Central memory CD8-positive, alpha-beta T cell (primary cell): ENCODE data around the gene RSKR.
A peak's percentile ranks its signal among the peaks of the same experiment; 100 is the strongest.

Experiments
- ATAC-seq: fragments of 150-1000 bp; cut with Tn5 transposase; replicated peaks from 2 replicates; pipeline ENCODE4 v1.10.0; 2022; ENCODE audit warnings: mild to moderate bottlenecking, moderate FRiP score, moderate number of reproducible peaks; ENCODE audit not compliant: poor library complexity, severe bottlenecking; ENCODE audit errors: extremely low read depth
- DNase-seq, 2 donors: peaks; one replicate each; pipeline ENCODE4 v3.0.0; 2021; ENCODE audit warnings: low spot score in 2 of 2
- H3K27ac Mint-ChIP-seq: one replicate; pipeline ENCODE4 v1.8.0; 2022; ENCODE audit warnings: low read depth, mild to moderate bottlenecking, moderate library complexity, mixed read lengths
- H3K27me3 Mint-ChIP-seq: one replicate; pipeline ENCODE4 v1.8.0; 2022; ENCODE audit warnings: mixed read lengths
- H3K36me3 Mint-ChIP-seq: one replicate; pipeline ENCODE4 v1.8.0; 2022; ENCODE audit warnings: mild to moderate bottlenecking, moderate library complexity, mixed read lengths; ENCODE audit not compliant: insufficient read depth
- H3K4me1 Mint-ChIP-seq: one replicate; pipeline ENCODE4 v1.8.0; 2022; ENCODE audit warnings: mixed read lengths
- H3K4me3 Mint-ChIP-seq: one replicate; pipeline ENCODE4 v1.8.0; 2022; ENCODE audit warnings: mild to moderate bottlenecking, moderate library complexity, mixed read lengths
- H3K9me3 Mint-ChIP-seq: one replicate; pipeline ENCODE4 v1.8.0; 2022; ENCODE audit warnings: mixed read lengths

The RSKR gene

GRCh38 chr17:28573521-28573920 lies 40.5 kb downstream of the RSKR start:
- no peak for DNase-seq
- H3K27me3 Mint-ChIP-seq: no peaks in the 10 kb centered on the region
- ATAC-seq: no peak
- peaks cover 47% of the 10 kb centered on the region for H3K4me1 Mint-ChIP-seq
- H3K9me3 Mint-ChIP-seq: no peaks in the 10 kb centered on the region
- peaks cover 19% of the 10 kb centered on the region for H3K36me3 Mint-ChIP-seq
- H3K27ac Mint-ChIP-seq: no peak overlapping the region
- no peak overlapping the region for H3K4me3 Mint-ChIP-seq

DNA sequence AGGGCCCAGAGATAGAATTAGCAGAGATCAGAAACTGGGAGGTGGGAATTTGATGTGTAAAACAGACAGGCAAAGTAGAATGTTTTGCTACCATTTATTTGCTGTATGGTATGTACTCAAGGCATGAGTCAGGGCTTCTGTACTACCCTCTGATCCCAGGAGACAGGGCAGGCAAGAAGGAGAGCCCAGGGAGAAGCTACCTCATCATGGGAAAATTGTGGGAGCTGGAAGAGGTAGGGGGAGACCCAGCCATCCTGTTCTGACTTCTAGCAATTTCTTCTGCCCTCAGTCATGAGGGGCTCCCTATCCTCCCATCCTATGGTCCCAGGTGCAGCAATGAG lies 41.0 kb downstream of the RSKR start:
- Mint-ChIP-seq H3K27ac (no peak overlapping the region), H3K36me3 (peaks cover 19% of the 10 kb centered on the region), H3K9me3 (no peaks in the 10 kb centered on the region), H3K4me3 (no peak overlapping the region), H3K27me3 (no peaks in the 10 kb centered on the region), H3K4me1 (peaks cover 52% of the 10 kb centered on the region)
- ATAC-seq (no peak), DNase-seq (no peak)

GRCh38 chr17:28572259-28573039 lies 41.5 kb downstream of the RSKR start:
- Mint-ChIP-seq H3K9me3 (no peaks in the 10 kb centered on the region), H3K36me3 (peaks cover 19% of the 10 kb centered on the region), H3K4me1 (peaks cover 58% of the 10 kb centered on the region), H3K4me3 (peak overlapping the region; percentile 97), H3K27ac (peak overlapping the region; percentile 89), H3K27me3 (no peaks in the 10 kb centered on the region)
- ATAC-seq (no peak), DNase-seq (no peak)

- peaks cover 19% of the 10 kb centered on the region for H3K36me3 Mint-ChIP-seq
- peak within 1 kb of the TSS; percentile 89 for H3K27ac Mint-ChIP-seq
- ATAC-seq (peak; percentile 98), DNase-seq (peak; percentile 69 to 72)
- no peaks in the 10 kb centered on the region for H3K9me3 Mint-ChIP-seq
- H3K4me1 Mint-ChIP-seq: peaks cover 57% of the 10 kb centered on the region
- peak within 1 kb of the TSS; percentile 97 for H3K4me3 Mint-ChIP-seq
- no peaks in the 10 kb centered on the region for H3K27me3 Mint-ChIP-seq
Measured at GRCh38 chr17:28571361-28572122, 42.4 kb downstream of the RSKR start, which contains the start of gene PIGS. PIGS (minus strand) TSS chr17:28571524; CDS start chr17:28571496, 28 bp downstream.

DNA sequence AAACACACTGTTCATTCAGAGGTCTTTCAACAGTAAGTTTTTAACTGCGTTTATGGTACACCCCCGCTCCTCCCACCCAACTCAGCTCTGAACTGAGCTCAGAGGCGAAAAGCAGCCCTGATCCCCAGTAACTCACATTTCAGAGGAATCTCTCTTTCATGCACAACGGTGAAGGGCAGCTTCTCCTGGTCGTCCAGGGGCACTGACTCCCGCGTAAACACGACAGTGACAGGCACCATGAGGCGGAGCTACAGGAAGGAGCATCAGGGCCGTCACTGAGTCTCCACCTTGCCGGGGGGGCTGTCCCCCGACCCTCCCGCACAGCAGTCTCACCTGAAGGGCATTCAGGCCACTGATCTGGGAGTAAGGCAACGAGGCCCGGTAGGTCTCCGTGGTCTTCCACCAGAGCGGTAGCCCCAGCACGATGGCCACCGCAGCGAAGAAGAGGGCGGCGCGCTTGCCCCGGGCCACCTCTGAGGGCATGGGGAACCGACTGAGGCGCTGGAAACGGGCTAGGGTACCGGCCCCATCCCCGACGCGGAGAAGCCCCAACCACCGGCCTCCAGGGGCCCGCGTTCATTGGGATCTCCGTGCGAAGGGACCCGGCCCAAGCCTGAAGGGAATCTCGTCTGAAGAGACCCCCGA lies 43.1 kb downstream of the RSKR start:
- no peak for DNase-seq
- H3K4me3 Mint-ChIP-seq: peak overlapping the region; percentile 97
- no peaks in the 10 kb centered on the region for H3K9me3 Mint-ChIP-seq
- no peaks in the 10 kb centered on the region for H3K27me3 Mint-ChIP-seq
- ATAC-seq: peak; percentile 45
- peaks cover 19% of the 10 kb centered on the region for H3K36me3 Mint-ChIP-seq
- peak overlapping the region; percentile 89 for H3K27ac Mint-ChIP-seq
- peaks cover 50% of the 10 kb centered on the region for H3K4me1 Mint-ChIP-seq

DNA sequence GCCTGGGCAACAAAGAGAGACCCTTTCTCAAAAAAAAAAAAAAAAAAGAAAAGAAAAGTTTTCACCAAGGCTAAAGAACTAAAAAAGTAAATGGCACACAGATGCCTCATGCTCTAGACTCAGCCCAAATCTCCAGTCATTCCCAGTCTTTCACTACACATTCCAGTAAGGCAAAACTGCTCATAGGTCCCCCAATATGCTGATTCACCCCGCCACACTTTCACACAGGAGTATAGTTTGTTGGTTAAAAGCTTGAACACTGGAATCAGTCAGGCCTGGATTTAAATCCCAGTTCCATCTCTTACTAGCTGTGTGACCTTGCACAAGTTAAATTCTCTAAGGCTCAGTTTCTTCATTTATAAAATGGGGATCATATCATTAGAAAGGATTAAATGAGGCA lies 44.5 kb downstream of the RSKR start:
- peaks cover 24% of the 10 kb centered on the region for H3K36me3 Mint-ChIP-seq
- DNase-seq (no peak), ATAC-seq (no peak)
- peaks cover 55% of the 10 kb centered on the region for H3K4me1 Mint-ChIP-seq
- peak overlapping the region; percentile 97 for H3K4me3 Mint-ChIP-seq
- peak overlapping the region; percentile 89 for H3K27ac Mint-ChIP-seq
- H3K9me3 Mint-ChIP-seq: no peaks in the 10 kb centered on the region
- no peaks in the 10 kb centered on the region for H3K27me3 Mint-ChIP-seq

DNA sequence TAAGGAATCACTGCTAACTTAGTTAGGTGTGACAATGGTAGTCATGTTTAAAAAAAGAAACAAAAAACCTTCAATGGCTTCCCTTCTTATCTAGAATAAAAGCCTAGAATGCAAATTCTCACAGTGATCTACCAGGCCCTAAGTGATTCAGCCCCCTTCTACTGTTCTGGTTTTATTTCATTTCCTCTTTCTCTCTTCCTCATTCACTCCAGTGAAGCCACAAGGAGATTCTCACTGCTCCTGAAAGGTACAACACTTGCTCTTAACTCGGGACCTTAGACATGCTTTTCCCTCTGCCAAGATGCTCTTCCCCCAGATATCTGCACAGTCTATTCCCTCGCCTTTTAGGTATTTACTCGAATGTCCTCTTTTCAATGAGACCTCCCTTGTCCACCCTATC lies 46.4 kb downstream of the RSKR start:
- H3K27ac Mint-ChIP-seq: peak overlapping the region; percentile 71
- peaks cover 48% of the 10 kb centered on the region for H3K4me1 Mint-ChIP-seq
- ATAC-seq (no peak), DNase-seq (no peak)
- no peaks in the 10 kb centered on the region for H3K9me3 Mint-ChIP-seq
- H3K36me3 Mint-ChIP-seq: peaks cover 37% of the 10 kb centered on the region
- H3K27me3 Mint-ChIP-seq: no peaks in the 10 kb centered on the region
- H3K4me3 Mint-ChIP-seq: no peak overlapping the region

DNA sequence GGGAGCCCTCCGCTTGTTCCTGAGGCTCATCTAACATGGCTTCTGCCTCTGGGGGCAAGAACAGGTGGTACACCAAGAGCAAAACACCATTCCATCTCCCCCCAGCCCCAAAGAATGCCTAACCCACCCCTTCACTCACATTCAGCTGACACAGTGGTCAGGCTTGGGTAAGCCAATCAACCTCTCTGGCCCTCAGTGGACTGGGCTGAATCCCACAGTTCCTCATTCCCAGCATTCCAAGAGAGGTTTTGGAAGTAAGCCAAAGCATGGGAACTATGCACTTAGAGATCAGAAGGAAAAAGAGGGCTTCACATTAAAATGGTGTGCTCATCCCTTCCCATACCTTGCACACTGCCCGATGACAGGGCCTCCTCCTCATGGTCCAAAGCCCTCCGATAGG lies 50.5 kb downstream of the RSKR start:
- Mint-ChIP-seq H3K9me3 (no peaks in the 10 kb centered on the region), H3K36me3 (peaks cover 40% of the 10 kb centered on the region), H3K27me3 (no peaks in the 10 kb centered on the region), H3K4me1 (peaks cover 21% of the 10 kb centered on the region), H3K27ac (no peak overlapping the region), H3K4me3 (no peak overlapping the region)
- DNase-seq (no peak), ATAC-seq (no peak)
